Measurements from ENCODE around the gene POLR3A.

The POLR3A gene

DNA sequence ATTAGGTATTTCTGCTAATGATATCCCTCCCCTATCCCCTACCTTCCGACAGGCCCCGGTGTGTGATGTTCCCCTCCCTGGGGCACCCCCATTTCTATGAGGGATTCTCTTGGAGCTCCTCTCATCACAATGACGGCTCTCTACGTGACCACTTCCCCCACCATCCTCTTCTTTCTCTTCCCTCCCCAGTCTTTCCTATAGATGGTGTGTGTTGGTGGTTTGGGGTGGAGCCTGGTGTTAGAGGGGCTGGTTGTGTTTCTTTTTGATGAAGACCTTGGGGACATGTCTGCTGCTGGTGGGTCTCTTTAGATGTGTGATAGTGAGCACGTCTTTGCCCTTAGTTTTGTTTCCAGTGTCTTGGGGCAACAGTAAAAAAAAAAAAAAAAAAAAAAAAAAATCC is 33.0 kb upstream of the POLR3A start:
- H3K4me3 ChIP-seq (ENCODE audit: low read length), result no peak overlapping the region
- no peak for TF ChIP-seq ZNF274 (IDR thresholded peaks at IDR 0.05; ENCODE audit: low read depth, low read length)

DNA sequence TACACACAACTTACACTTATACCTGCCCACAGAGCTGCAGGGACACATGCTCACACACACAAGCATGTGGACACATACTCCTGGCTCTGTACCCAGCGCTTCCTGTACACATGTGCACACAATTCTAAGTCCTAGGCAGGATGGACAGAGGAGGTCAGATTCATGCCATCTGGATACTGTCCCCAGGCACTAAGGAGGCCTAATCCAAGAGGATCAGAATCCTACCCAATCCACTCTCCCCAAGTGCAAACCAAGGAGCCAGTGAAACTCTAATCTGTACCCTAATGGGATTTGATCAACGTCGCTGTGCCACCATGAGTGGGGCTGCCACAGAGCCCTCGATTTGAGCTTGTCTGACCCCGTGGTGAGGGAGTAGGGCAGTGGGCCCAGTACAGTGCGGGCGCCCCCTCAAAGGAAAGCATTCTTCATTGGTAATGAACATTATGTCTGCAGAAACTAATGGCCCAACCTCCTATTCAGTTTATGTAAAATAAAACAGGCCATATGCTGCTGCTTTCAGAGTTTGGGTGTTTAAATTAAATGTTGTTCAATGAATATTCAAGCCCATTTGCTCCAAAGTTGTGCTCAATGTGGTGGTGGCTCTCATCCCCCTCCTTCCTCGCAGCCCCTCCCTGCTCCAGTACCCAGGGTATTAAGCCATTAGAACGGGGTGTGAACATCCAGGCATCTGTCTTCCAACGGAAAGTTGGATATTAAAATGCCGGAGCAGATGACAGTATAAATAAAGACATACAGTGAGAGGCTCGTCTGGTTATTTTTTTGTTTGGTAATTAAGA is 30.8 kb upstream of the POLR3A start:
- H3K4me3 ChIP-seq (ENCODE audit: low read length), result no peak overlapping the region
- no peak for TF ChIP-seq ZNF274 (IDR thresholded peaks at IDR 0.05; ENCODE audit: low read depth, low read length)

- no peak overlapping the region for H3K4me3 ChIP-seq (ENCODE audit: low read length)
- no peak for TF ChIP-seq ZNF274 (IDR thresholded peaks at IDR 0.05; ENCODE audit: low read depth, low read length)
Observed at GRCh38 chr10:78058562-78058961, 29.2 kb upstream of the POLR3A start.

DNA sequence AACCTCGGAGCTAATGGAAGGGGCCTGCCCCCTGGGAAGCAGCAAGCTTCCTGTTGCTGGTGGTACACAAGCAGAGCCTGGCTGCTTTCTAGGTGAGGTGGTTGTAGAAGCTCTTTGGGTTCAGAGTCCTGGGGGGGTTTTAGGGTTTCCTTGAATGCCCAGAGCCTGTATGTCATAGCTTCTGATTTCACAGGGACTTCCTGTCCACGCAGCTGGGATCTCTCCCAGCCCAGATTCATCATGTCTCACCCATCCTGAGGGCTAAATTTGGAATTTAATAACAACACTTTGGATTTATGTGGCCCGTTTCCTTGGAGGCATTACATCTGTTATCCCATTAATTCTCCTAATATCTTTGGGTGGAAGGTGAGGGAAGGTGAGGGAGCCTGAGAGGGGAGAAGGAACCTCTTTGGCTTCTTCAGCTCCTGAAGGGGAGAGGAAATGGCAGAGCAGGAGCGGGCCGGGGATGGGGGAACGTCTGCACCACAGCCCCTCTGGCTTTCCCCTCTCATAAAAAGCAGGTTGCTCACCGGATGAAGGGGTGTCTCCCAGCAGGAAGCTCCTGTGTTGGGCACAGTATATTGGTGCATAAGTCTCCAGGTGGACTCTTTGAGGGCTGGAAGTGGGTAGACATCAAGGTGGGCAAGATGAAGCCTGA is 24.0 kb upstream of the POLR3A start:
- no peak for TF ChIP-seq ZNF274 (IDR thresholded peaks at IDR 0.05; ENCODE audit: low read depth, low read length)
- no peak overlapping the region for H3K4me3 ChIP-seq (ENCODE audit: low read length)

DNA sequence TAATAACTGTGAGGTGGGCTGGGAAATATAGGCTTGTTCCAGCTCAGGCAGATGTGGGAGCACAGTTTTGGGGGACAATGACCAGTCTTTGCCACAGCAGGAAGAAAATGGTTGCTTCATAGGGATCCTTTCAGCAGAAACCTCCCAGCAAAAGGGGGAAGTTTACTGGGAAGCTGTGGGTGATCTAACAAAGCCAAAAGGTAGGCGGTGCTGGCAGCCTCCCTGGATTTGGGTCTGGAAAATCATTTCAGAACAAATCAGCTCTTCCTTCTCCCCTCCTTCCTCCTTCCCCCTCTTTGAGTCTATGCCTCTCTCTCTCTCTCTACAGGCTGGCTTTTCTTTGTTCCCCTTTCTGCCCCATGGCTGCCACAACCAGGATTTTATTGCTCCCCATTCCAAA is 20.5 kb upstream of the POLR3A start:
- no peak for TF ChIP-seq ZNF274 (IDR thresholded peaks at IDR 0.05; ENCODE audit: low read depth, low read length)
- H3K4me3 ChIP-seq (ENCODE audit: low read length), result no peak overlapping the region

DNA sequence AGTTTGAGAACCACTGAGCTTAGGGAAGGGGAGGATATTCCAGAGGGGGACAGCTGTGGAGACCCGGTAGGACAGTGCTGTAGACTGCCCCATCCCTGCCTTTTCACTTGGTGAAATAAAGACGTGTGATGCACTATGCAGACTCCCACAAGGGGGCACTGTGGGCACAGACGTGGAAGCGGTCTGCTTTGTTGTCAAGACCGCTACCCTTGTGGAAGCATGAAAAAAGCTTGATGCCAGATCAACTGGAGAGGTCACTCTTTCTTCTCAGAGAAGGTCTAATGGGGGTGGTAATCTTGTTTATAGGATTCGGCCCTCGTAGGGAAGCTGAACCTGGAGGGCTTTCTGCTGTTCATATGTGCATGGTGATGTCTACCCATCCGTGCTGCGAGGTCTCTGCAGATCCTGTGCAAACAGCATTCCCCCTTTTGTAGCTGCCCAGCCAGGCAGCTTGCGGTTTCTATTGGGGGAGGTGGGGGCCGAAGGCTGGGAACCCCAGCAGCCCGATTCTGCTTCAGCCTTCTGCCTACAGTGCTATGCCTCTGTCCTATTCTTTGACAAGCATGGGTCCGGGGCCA is 18.1 kb upstream of the POLR3A start:
- TF ChIP-seq ZNF274 (IDR thresholded peaks at IDR 0.05; ENCODE audit: low read depth, low read length), result no peak

DNA sequence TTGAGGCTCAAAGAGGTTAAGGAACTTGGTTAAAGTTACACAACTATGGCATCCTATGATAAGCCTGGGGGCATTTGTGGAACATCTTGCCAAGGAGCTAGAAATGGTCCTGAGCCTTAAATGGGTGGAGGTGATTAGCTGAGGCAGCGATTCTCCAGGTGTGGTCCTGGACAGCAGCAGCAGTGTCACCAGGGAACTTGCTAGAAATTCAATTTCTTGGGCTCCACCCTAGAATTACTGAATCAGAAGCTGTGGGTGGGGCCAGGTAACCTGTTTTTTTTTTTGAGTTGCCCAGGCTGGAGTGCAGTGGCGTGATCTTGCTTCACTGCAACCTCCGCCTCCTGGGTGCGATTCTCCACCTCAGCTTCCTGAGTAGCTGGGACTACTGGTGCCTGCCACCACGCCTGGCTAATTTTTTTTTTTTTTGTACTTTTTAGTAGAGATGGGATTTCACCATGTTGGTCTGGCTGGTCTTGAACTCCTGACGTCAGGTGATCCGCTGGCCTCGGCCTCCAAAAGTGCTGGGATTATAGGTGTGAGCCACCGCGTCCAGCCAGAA is 17.5 kb upstream of the POLR3A start:
- H3K4me3 ChIP-seq (ENCODE audit: low read length), result no peak overlapping the region
- no peak for TF ChIP-seq ZNF274 (IDR thresholded peaks at IDR 0.05; ENCODE audit: low read depth, low read length)

More for the DNA sequence above, 18.1 kb upstream of the POLR3A start:
- no peak overlapping the region for H3K4me3 ChIP-seq (ENCODE audit: low read length)

DNA sequence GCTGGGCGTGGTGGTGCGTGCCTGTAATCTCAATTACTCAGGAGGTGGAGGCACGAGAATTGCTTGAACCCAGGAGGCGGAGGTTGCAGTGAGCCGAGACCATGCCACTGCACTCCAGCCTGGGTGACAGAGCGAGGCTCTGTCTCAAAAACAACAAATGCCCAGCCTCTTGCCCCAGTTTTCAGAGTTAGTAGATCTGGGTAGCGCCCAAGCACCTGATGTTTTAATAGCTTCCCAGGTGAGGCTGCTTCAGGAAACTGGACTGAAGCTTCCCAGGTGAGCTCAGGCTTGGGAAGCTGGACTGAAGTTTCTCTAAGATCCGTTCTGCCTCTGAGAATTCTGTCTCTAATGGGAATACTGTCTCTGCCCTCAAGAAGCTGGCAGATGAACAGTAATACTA is 16.5 kb upstream of the POLR3A start:
- TF ChIP-seq ZNF274 (IDR thresholded peaks at IDR 0.05; ENCODE audit: low read depth, low read length), result no peak
- no peak overlapping the region for H3K4me3 ChIP-seq (ENCODE audit: low read length)

GRCh38 chr10:78045237-78045636 is 15.9 kb upstream of the POLR3A start:
- TF ChIP-seq ZNF274 (IDR thresholded peaks at IDR 0.05; ENCODE audit: low read depth, low read length), result no peak

GRCh38 chr10:78044699-78045098 is 15.4 kb upstream of the POLR3A start:
- no peak overlapping the region for H3K4me3 ChIP-seq (ENCODE audit: low read length)
- no peak for TF ChIP-seq ZNF274 (IDR thresholded peaks at IDR 0.05; ENCODE audit: low read depth, low read length)

More at GRCh38 chr10:78045237-78045636, 15.9 kb upstream of the POLR3A start:
- H3K4me3 ChIP-seq (ENCODE audit: low read length), result no peak overlapping the region

DNA sequence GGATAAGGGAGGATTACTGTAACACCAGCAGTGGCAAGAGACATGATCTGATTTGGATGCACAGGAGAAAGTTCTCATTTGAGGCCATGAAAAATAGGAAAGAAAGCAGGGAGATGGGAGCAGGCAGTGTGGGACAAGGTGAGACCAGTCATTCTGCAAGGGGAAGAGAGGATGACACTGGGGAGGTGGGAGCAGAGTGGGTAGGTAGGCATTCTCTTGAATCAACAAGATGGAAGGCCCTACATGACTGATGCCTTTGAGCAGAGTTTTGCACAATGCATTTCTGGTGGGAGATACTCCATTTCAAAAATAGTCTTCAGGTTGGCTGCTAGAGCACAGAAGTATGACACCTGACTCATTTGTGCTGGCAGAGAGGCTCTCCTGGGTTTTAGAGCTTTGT is 14.9 kb upstream of the POLR3A start:
- no peak for TF ChIP-seq ZNF274 (IDR thresholded peaks at IDR 0.05; ENCODE audit: low read depth, low read length)
- H3K4me3 ChIP-seq (ENCODE audit: low read length), result no peak overlapping the region

GRCh38 chr10:78042752-78043104 is 13.4 kb upstream of the POLR3A start:
- TF ChIP-seq ZNF274 (IDR thresholded peaks at IDR 0.05; ENCODE audit: low read depth, low read length), result no peak
- H3K4me3 ChIP-seq (ENCODE audit: low read length), result no peak overlapping the region

GRCh38 chr10:78042058-78042751 is 12.9 kb upstream of the POLR3A start:
- no peak overlapping the region for H3K4me3 ChIP-seq (ENCODE audit: low read length)
- no peak for TF ChIP-seq ZNF274 (IDR thresholded peaks at IDR 0.05; ENCODE audit: low read depth, low read length)

Data from GM08714 (cell line).